HPDE6-E6E7 (cell line): Measurements from ENCODE around the gene BRD3.

Source experiments
- DNase-seq: peaks from one replicate; pipeline ENCODE4 v3.0.0; 2011; ENCODE audit warnings: missing footprints; ENCODE audit errors: extremely low spot score

Gene BRD3

GRCh38 chr9:134054891-134055811 is 12.7 kb downstream of the BRD3 start:
- no peak for DNase-seq

DNA sequence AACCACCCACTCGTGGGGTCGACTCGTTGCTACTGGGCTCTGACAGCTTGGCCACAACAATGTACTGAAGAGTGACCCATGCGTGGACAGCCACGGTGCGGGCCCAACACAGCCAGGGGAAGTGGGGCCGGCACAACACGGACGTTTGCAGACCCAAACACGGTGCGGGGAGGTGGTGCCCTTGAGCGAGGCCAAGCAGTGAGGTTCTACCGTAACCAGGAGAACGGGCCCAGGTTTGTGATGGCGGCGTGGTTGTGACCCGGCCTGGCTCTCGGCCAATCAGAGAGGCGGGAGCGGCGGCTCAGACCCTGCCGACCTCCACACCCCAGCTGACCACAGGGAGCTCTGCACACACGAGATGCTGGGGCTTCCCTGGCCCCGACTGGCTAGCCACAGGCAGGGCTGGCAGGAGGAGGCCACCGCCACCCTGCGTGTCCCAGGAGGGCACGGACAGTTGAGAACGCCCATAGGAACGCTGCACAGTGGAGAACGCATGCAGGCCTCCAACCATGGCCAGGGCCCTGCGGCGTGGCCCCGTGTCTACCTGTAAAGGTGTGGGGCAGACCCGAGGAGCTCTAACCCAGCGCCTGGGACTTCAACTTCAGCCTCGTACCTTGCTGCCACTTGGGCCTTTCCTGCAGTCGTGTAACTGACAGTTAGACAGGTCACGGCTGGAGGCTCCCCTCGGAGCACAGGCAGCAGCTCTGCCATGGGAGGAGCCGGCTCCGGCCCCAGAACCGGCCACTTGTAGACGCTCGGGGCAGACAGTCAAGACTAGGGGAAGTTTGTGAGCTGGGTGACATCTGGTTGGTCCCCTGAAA is 13.7 kb downstream of the BRD3 start:
- DNase-seq = no peak

GRCh38 chr9:134053401-134053871 is 14.4 kb downstream of the BRD3 start:
- no peak for DNase-seq

DNA sequence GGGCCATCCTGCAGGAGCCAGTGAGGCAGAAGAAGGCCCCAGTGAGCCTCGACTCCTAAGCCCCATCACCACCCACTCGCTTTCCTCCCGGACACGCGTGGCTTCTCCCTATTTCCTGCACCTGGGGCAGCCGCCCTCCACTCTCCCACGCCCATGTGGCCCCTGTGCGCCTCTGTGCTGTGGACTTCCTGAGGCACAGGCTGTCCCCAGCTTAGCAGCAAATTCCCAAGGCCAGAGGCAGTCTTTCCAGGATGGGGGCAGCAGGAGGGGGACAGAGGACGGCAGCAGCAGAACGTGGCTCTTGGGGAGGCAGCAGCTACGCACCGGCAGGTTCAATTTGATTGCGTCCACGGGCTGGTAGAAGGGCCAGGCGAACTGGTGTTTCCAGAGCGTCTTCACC is 14.9 kb downstream of the BRD3 start:
- DNase-seq = no peak

DNA sequence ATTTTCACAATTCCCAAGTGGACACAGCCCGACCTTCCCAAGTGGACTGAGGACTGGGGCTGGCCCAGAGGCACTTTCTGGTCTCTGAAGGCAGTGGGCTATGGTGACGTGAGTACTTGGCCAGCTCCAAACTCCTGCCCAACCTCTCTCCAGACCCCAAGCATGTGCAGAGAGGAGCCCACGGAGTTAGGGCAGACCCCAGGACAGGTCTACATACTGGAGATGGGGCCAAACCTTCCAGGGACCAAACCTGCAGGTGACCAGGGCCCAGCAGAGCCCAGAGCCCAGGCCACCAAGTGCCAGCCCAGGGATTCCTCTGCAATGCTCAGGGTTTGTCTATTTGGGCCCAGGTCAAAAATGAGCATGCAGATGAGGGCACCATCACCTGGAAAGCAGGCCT is 15.3 kb downstream of the BRD3 start:
- DNase-seq = no peak

- no peak for DNase-seq
Measured at GRCh38 chr9:134051319-134051718, 16.5 kb downstream of the BRD3 start.

DNA sequence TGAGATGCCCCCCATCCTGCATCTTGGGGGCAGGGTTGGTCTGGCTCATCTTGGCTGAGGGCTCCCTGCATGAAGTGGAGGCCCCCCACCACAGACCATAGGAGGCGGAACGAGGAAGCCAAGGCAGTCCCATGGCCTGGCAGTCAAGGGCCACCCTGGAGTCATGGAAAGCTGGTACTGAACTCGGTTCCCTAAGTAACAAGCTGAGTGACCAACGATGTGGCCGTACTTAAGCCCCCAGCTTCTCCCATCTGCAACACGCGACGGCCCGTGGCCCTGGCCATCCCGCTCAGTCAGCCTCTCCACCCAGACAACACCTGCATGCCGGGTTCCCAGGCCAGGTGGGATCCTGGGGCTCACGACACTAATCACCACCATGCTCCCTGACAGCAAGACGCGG is 17.1 kb downstream of the BRD3 start:
- no peak for DNase-seq

GRCh38 chr9:134049772-134050588 is 17.8 kb downstream of the BRD3 start:
- DNase-seq = no peak

GRCh38 chr9:134049236-134049635 is 18.6 kb downstream of the BRD3 start:
- DNase-seq = no peak

- no peak for DNase-seq
Measured at GRCh38 chr9:134048582-134048968, 19.3 kb downstream of the BRD3 start.

DNA sequence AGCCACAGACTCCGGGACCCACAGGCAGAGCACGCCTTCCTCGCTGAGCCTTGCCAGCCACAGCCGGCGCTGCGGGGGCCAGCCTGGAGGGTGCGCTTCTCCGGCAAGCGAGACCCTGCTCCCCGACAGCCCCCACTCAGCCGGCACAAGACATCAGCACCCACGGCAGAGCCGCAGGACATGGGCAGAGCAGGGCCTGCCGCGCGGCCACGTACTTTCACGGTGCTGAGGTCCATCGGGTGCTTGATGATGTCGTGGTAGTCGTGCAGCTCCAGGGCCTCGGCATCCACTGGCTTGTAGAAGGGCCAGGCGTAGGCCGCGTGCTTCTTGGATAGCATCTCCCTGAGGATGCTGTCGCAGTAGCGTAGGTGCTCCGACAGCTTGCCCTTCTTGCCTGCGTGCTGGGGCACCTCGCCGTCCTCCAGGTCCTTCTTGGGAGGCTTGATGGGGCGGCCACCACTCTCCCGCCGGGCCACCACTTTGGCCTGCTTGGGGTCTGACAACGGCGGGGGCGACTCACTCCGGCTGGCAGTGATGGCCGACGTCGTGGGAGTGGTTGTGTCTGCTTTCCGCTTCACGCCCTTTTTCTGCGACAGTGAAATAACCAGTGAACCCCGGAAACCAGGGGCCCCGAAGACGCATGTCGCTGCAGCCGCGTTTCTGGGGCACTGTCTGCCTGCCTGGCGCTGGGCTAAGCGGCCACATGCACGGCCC is 19.8 kb downstream of the BRD3 start:
- DNase-seq = no peak

DNA sequence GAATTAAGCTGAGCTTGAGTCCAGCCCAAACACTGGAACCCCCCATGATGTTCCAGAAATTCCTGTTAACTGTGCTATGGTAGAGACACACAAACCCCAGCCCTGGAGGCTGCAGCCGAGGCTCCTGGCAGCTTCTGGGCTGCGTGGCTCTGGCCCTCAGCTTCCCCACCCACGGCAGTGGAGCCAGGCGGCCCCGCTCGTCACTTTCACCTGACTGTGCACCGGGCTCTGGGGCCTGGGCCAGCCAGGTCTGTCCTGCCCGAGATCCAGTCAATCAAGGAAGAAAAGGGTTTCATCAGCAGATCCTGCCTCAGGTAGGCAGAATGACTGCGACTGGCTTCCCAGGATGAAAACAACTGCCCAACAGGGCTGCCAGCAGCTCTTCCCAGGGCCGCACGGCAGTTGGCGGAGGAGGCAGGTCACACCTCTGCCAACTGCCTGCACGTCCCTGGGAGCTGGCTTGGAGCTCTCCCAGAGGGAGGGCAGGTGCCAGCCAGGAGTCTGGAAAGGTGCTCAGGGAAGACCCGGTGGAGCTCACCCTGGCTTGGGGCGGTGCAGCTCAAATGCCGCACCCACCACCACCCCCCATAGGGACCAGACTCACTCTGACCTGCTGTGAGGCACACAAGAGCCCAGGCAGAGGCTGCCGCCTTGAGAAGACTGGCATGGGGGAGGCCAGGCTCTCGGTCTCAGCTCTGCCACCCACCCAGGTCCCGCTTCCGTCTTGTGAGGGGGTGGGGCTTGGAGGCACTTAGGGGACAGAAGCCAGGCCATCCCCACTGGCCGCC is 20.7 kb downstream of the BRD3 start:
- no peak for DNase-seq

- DNase-seq = no peak
Measured at GRCh38 chr9:134045841-134046544, 21.8 kb downstream of the BRD3 start.

DNA sequence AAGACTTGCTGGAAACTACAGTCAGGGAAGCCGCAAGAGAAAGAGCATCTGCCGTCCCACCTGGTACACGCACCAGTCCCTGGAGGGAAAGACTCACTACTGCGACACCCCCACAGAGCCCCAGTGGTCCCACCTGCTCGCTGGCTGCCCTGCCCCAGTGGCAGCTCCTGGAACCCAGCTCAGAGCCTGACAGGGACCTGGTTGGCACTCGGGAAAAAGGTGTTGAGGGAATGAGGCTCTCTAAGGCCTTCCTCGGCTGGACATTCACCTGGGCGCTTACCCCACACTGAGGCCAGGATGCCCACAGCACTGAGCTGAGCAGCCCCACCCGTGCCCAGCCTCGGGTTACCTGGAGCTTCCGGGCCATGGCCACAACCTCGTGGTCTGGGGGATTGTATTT is 22.9 kb downstream of the BRD3 start:
- DNase-seq = no peak

- DNase-seq = no peak
Measured at GRCh38 chr9:134043531-134043988, 24.3 kb downstream of the BRD3 start.

GRCh38 chr9:134041649-134041962 is 26.2 kb downstream of the BRD3 start:
- DNase-seq = no peak

DNA sequence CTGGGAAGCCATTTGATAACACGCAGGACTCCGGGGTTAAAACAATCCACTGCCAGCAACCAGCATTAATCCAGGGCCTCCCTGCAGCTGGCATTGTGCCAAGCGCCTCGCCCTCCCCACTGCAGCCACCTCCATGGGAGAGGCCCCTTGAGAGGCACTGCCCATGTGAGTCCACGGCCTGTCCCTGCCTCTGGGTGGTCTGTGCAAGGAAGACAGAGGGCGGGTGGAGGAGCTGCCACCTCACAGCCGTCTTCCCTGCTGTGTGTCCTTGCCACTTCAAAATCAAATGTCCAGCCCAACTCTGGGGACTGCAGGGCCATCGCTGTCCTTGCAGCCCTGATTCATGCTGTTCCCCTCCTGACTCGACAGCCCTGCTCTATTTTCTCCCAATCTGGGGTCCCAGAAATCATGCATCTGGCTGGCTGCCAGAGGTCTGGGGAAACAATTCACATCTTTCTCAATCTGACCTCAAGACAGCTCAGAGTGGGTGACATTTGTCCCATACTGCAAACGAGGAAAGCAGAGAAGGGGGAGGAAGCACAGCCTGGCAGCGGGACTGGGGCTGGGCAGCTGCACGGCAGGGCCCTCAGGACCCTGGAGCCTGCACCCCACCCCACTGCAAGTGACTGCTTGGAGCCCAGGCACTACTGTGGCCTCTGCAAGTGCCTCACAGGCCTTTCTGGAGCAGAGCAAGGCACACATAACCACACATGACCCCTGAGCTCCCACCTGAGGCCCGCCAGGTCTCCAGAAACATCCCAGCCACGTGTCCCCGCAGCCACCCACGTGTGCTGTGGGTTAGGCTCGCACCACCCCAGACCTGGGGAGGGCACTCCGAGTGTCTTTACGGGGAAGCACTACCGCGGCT is 26.8 kb downstream of the BRD3 start:
- DNase-seq = no peak

DNA sequence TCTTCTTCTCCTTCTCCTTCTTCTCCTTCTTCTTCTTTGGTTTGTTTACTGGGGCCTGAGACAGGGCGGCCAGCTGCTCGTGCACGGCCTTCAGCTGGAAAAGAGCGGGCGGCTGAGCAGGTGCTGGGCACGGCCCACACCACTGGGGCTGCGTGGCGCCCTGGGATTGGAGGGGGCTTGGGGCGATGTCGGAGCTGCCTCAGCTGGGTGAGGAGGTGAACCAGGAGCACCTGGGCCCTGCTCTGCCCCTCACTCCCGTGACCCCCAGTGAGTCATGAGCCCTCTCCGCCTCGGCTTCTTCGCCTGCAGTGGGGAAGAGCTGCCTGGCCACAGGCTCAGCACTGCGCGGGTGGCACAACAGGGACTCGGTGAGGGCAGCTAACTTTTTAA is 27.7 kb downstream of the BRD3 start:
- no peak for DNase-seq
